WERI-Rb-1 (cell line): ENCODE data around the gene RTN4RL1.

Experiments
- DNase-seq: peaks from one replicate; pipeline ENCODE4 v3.0.0-alpha.2; 2020
- H3K27ac ChIP-seq: fragments of 250-450 bp; sonication (Bioruptor Pico); 2 replicates; pipeline ENCODE4 v1.5.1; 2020; ENCODE audit warnings: mild to moderate bottlenecking, moderate library complexity
- H3K27me3 ChIP-seq: fragments of 250-450 bp; sonication (Bioruptor Pico); 2 replicates; pipeline ENCODE4 v1.5.1; 2021; ENCODE audit warnings: mild to moderate bottlenecking, low read depth, moderate library complexity; ENCODE audit not compliant: insufficient read depth, severe bottlenecking
- H3K36me3 ChIP-seq: fragments of 250-450 bp; sonication (Bioruptor Pico); 2 replicates; pipeline ENCODE4 v1.5.1; 2020; ENCODE audit warnings: mild to moderate bottlenecking, moderate library complexity
- H3K4me3 ChIP-seq: 2 replicates; pipeline ENCODE4 v1.5.1; 2011; ENCODE audit warnings: low read depth, mild to moderate bottlenecking, control low read depth, low read length
- H3K9me3 ChIP-seq: fragments of 250-450 bp; sonication (Bioruptor Pico); 2 replicates; pipeline ENCODE4 v1.5.1; 2021; ENCODE audit warnings: mild to moderate bottlenecking, moderate library complexity; ENCODE audit not compliant: severe bottlenecking
- CTCF ChIP-seq: IDR thresholded peaks from 2 replicates; pipeline ENCODE4 v1.5.1; 2011; ENCODE audit warnings: low read depth, mild to moderate bottlenecking, control low read depth, inconsistent platforms, low read length

Gene RTN4RL1

DNA sequence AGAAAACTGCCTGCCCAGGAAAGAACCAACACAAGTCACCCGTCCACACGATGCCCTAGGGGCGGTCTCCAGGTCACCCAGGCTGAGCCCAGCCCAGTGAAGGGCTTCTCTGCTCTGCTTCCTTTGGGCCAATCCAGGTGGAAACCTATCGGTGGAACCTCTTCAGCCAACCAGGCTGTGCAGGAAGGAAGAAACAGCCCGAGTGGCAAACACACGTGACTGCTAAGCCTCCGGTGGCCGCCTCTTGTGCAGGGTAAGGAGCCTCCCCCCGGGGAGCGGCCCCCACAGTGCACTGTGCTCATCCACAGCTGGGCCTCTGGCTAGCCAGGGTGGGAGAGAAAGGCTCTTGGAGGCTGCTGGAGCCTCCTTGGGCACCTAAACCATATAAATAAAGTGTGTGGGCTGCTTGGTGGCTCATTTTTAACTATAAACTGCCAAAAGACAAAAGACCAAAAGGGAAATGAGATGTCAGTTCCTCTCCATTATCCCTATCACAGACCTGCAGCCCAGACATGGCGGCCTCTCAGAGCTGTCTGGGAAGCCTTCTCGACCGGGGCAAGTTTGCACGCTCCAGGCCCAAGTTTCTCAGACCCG is 2.4 kb downstream of the RTN4RL1 start:
- Histone ChIP-seq H3K36me3 (no peaks in the 10 kb centered on the region), H3K4me3 (peak overlapping the region; percentile 25), H3K27me3 (no peaks in the 10 kb centered on the region), H3K9me3 (no peaks in the 10 kb centered on the region), H3K27ac (peak overlapping the region; percentile 57)
- DNase-seq, result peak; percentile 69
- no peak for TF ChIP-seq CTCF

DNA sequence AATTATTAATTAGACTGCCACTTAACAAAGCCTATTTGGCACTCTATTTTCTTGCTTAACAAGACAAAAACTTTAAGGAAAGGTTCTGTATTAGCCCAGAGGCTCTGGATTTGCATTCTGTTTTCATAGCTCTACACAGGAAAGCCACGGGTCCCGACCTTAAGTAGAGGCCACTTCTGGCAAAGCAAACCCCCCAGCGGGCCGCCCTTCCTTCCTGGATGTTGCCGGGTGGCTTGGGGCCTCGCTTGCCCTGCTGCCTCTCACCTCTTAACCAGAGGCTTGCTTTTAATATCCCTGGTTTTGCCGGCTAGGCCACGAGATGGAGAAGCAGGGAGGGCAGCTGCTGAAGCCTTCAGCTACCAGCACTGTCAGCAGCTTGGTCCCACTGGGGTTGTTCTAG is 4.4 kb downstream of the RTN4RL1 start:
- H3K27me3 ChIP-seq, result no peaks in the 10 kb centered on the region
- no peak overlapping the region for H3K27ac ChIP-seq
- no peak overlapping the region for H3K4me3 ChIP-seq
- H3K36me3 ChIP-seq, result no peaks in the 10 kb centered on the region
- no peak for TF ChIP-seq CTCF
- H3K9me3 ChIP-seq, result no peaks in the 10 kb centered on the region
- DNase-seq, result no peak

- Histone ChIP-seq H3K27me3 (no peaks in the 10 kb centered on the region), H3K27ac (no peak overlapping the region; the same call in 1 of the 2 replicates), H3K9me3 (no peaks in the 10 kb centered on the region), H3K4me3 (no peak overlapping the region), H3K36me3 (no peaks in the 10 kb centered on the region)
- TF ChIP-seq CTCF, result no peak
- no peak for DNase-seq
Observed at GRCh38 chr17:2019723-2020122, 5.4 kb downstream of the RTN4RL1 start.

DNA sequence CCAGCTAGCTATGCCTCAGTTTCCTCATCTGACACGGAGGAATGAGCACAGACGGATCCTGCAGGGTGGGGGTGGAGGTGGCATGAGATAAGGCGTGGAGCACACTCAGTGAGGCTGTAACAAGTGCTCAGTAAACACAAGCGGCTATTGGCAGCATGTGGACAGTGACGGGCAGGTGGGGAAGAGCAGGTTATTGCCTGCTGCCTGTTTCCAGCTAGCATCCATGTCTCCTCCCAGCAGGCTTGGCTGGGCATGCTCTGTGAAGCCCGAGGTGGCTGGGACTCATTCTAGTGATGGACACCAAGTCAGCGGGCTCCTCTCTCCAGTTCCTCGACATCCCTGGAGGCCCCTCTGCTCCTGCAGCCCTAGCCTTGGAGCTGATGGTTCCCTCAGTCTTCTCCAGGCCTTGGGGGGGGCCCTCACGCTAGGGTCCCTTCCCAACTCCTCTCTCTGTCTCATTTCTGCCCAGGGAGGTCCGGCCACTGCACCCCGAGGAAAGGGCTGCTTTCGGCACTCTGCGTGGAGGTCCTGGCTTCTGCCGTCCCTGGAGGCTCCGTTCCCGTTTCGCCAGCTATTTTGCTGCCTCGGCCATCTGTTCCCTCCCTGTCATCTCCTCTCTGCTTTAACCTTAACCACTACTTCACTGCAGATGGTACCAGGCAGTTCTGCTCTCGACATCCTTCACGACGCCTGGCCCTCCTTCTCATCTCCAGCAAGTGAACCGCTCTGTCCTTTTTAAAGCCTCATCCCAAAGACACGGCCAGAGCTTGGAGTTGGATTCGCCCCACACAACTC is 6.2 kb downstream of the RTN4RL1 start:
- no peak for DNase-seq
- Histone ChIP-seq H3K36me3 (peaks cover 6% of the 10 kb centered on the region), H3K9me3 (no peaks in the 10 kb centered on the region), H3K4me3 (no peak overlapping the region), H3K27me3 (no peaks in the 10 kb centered on the region), H3K27ac (peak overlapping the region; percentile 12)
- TF ChIP-seq CTCF, result no peak

- DNase-seq, result no peak
- Histone ChIP-seq H3K9me3 (no peaks in the 10 kb centered on the region), H3K27ac (no peak overlapping the region), H3K36me3 (peaks cover 15% of the 10 kb centered on the region), H3K4me3 (no peak overlapping the region), H3K27me3 (no peaks in the 10 kb centered on the region)
- no peak for TF ChIP-seq CTCF
Observed at GRCh38 chr17:2017274-2017941, 7.7 kb downstream of the RTN4RL1 start.
